IMR-90 (cell line): ENCODE measurements around the gene SDS. TPM values are rescaled to one million over a fixed set of nuclear protein-coding genes. Genes with fewer than 3 reads are reported as not detected.

Source experiments
- ATAC-seq: fragments of 200-7000 bp; cut with Tn5 transposase; 2 replicates; pipeline ENCODE4 v1.9.1; 2020; ENCODE audit warnings: low read depth, mild to moderate bottlenecking, moderate library complexity
- BruUV-seq: library from RNA; stranded (reverse); fragments of 400-500 nt; replicated peaks from 2 replicates; lab custom pipeline; 2021; lab: Mats Ljungman, UMichigan
- CTCF ChIA-PET: fragments of 300-600 bp; formaldehyde crosslinking; extraction: SDS; loops from one replicate; lab custom pipeline; 2021; ENCODE audit warnings: antibody characterized with exemption; lab: Yijun Ruan, JAX
- POLR2A ChIA-PET: fragments of 300-600 bp; sonication (Branson Sonifier 250); formaldehyde crosslinking; loops from one replicate; lab custom pipeline; 2022; ENCODE audit warnings: antibody characterized with exemption; ENCODE audit not compliant: unreplicated experiment; lab: Charles Lee
- DNase-seq: peaks from one replicate; pipeline ENCODE4 v3.0.0; 2013
- H2AFZ ChIP-seq: replicated peaks from 2 replicates; pipeline ENCODE3; 2013; ENCODE audit warnings: low read length, mild to moderate bottlenecking; ENCODE audit not compliant: poor library complexity
- H2AK5ac ChIP-seq: 2 replicates; pipeline ENCODE4 v1.6.1; 2013; ENCODE audit warnings: low read depth, low read length, inconsistent platforms
- H2AK9ac ChIP-seq: replicated peaks from 2 replicates; pipeline ENCODE3; 2013; ENCODE audit warnings: mild to moderate bottlenecking, low read depth, low read length, moderate library complexity; ENCODE audit not compliant: poor library complexity
- H2BK120ac ChIP-seq: 2 replicates; pipeline ENCODE4 v1.6.1; 2013; ENCODE audit warnings: low read depth, low read length, inconsistent platforms
- H2BK15ac ChIP-seq: 3 replicates; pipeline ENCODE4 v1.6.1; 2013; ENCODE audit warnings: low read depth, low read length, inconsistent platforms
- H2BK20ac ChIP-seq: 2 replicates; pipeline ENCODE4 v1.6.1; 2013; ENCODE audit warnings: low read depth, mild to moderate bottlenecking, inconsistent platforms, low read length, moderate library complexity
- H2BK5ac ChIP-seq: 2 replicates; pipeline ENCODE4 v1.6.1; 2013; ENCODE audit warnings: mild to moderate bottlenecking, low read depth, low read length, inconsistent platforms; ENCODE audit not compliant: poor library complexity, severe bottlenecking
- H3K14ac ChIP-seq: replicated peaks from 2 replicates; pipeline ENCODE4 v1.6.1; 2013; ENCODE audit warnings: low read depth, low read length, inconsistent platforms
- H3K18ac ChIP-seq: 2 replicates; pipeline ENCODE4 v1.6.1; 2013; ENCODE audit warnings: low read depth, low read length, control low read depth
- H3K23ac ChIP-seq: 2 replicates; pipeline ENCODE4 v1.6.1; 2013; ENCODE audit warnings: low read depth, low read length, inconsistent platforms
- H3K27ac ChIP-seq: 2 replicates; pipeline ENCODE4 v1.5.1; 2013; ENCODE audit warnings: mild to moderate bottlenecking, control low read depth, low read length; ENCODE audit not compliant: insufficient read depth
- H3K27me3 ChIP-seq: 2 replicates; pipeline ENCODE4 v1.6.1; 2013; ENCODE audit warnings: low read length; ENCODE audit not compliant: control insufficient read depth, insufficient read depth
- H3K36me3 ChIP-seq: 2 replicates; pipeline ENCODE4 v1.6.1; 2013; ENCODE audit warnings: low read length, mixed read lengths; ENCODE audit not compliant: control insufficient read depth, insufficient read depth
- H3K4ac ChIP-seq: 2 replicates; pipeline ENCODE4 v1.6.1; 2013; ENCODE audit warnings: low read depth, low read length, inconsistent platforms
- H3K4me1 ChIP-seq: 2 replicates; pipeline ENCODE4 v1.6.1; 2013; ENCODE audit warnings: low read length, mixed read lengths; ENCODE audit not compliant: control insufficient read depth, insufficient read depth
- H3K4me2 ChIP-seq: 2 replicates; pipeline ENCODE4 v1.6.1; 2013; ENCODE audit warnings: low read depth, mild to moderate bottlenecking, control low read depth, low read length, moderate library complexity
- H3K4me3 ChIP-seq: 2 replicates; pipeline ENCODE4 v1.5.1; 2013; ENCODE audit warnings: low read depth, mild to moderate bottlenecking, control low read depth, low read length, moderate library complexity; ENCODE audit not compliant: insufficient read depth
- H3K56ac ChIP-seq: 2 replicates; pipeline ENCODE4 v1.6.1; 2013; ENCODE audit warnings: low read length, inconsistent platforms; ENCODE audit not compliant: insufficient read depth; ENCODE audit errors: extremely low read depth
- H3K79me1 ChIP-seq, 2 experiments: 2 replicates each; pipeline ENCODE4 v1.6.1; 2013; ENCODE audit warnings: low read length in 2 of 2, inconsistent platforms in 1 of 2, low read depth in 1 of 2
- H3K9ac ChIP-seq: 2 replicates; pipeline ENCODE4 v1.6.1; 2013; ENCODE audit warnings: low read depth, low read length, control low read depth
- H3K9me1 ChIP-seq: 2 replicates; pipeline ENCODE4 v1.6.1; 2013; ENCODE audit warnings: low read length, inconsistent platforms; ENCODE audit not compliant: insufficient read depth
- H3K9me3 ChIP-seq: 2 replicates; pipeline ENCODE4 v1.6.1; 2013; ENCODE audit warnings: low read length; ENCODE audit not compliant: control insufficient read depth, insufficient read depth
- H4K20me1 ChIP-seq: 2 replicates; pipeline ENCODE4 v1.6.1; 2013; ENCODE audit warnings: low read length, inconsistent platforms; ENCODE audit not compliant: insufficient read depth
- H4K5ac ChIP-seq: 2 replicates; pipeline ENCODE4 v1.6.1; 2013; ENCODE audit warnings: mild to moderate bottlenecking, low read depth, low read length, control low read depth
- H4K8ac ChIP-seq, 2 experiments: 2 replicates each; pipeline ENCODE4 v1.6.1; 2013; ENCODE audit warnings: low read depth in 2 of 2, low read length in 2 of 2, control low read depth in 1 of 2, inconsistent platforms in 1 of 2
- H4K91ac ChIP-seq: 2 replicates; pipeline ENCODE4 v1.6.1; 2013; ENCODE audit warnings: low read depth, low read length, inconsistent platforms; ENCODE audit not compliant: insufficient read depth
- BHLHE40 ChIP-seq: fragments of 150-350 bp; IDR thresholded peaks from 2 replicates; pipeline ENCODE4 v1.6.1; 2016; ENCODE audit warnings: mild to moderate bottlenecking, low read depth, low read length
- MAFK ChIP-seq: IDR thresholded peaks from 2 replicates; pipeline ENCODE4 v1.6.1; 2012; ENCODE audit warnings: low read depth, low read length, improper control_type of control experiment
- MXI1 ChIP-seq: IDR thresholded peaks from 2 replicates; pipeline ENCODE4 v1.6.1; 2012; ENCODE audit warnings: low read depth, mild to moderate bottlenecking, low read length, moderate library complexity, borderline replicate concordance
- NFE2L2 ChIP-seq: fragments of 150-350 bp; IDR thresholded peaks from 2 replicates; pipeline ENCODE4 v1.6.1; 2016; ENCODE audit warnings: low read depth, mild to moderate bottlenecking, low read length
- RCOR1 ChIP-seq: IDR thresholded peaks from 2 replicates; pipeline ENCODE4 v1.6.1; 2012; ENCODE audit warnings: mild to moderate bottlenecking, low read length, improper control_type of control experiment; ENCODE audit not compliant: insufficient replicate concordance
- RFX5 ChIP-seq: IDR thresholded peaks from 2 replicates; pipeline ENCODE4 v1.8.0; 2012; ENCODE audit warnings: low read depth, mild to moderate bottlenecking, low read length, moderate library complexity
- USF2 ChIP-seq: fragments of 150-350 bp; IDR thresholded peaks from 2 replicates; pipeline ENCODE4 v1.6.1; 2017; ENCODE audit warnings: mild to moderate bottlenecking, antibody characterized with exemption, low read length, low read depth
- WGBS, 2 experiments: methylation state at CpG; one replicate each; pipeline versions ENCODE4 v1.1.5 to v1.1.7; 2013; ENCODE audit warnings: missing lambda C conversion rate in 2 of 2; ENCODE audit not compliant: insufficient read length in 1 of 2; ENCODE audit errors: extremely low coverage in 2 of 2; 5-methylcytosine and 5-hydroxymethylcytosine counted together
- dilution Hi-C: fragments of 300-500 bp; cut with HindIII; formaldehyde crosslinking; loops from one replicate; pipeline ENCODE4 v1.14.3; 2018; ENCODE audit warnings: low sequenced_read_pairs; ENCODE audit not compliant: unreplicated experiment
- in situ Hi-C: fragments of 300-500 bp; cut with MboI; formaldehyde crosslinking; loops from 3 replicates; pipeline ENCODE4 v1.14.3; 2019; ENCODE audit warnings: low sequenced_read_pairs, inconsistent platforms, mixed read lengths
- intact Hi-C: fragments of 100-400 bp; cut with micrococcal nuclease; formaldehyde crosslinking; loops from 2 replicates; pipeline ENCODE4 v1.10.0; 2022
- polyA plus RNA-seq, 3 experiments: library from polyadenylated mRNA; depleted of rRNA; stranded (reverse); fragments of >200 nt; gene quantifications; 2 replicates each; pipeline ENCODE4 v1.2.3, GENCODE V29; 2012; ENCODE audit warnings: low replicate concordance in 1 of 3
- total RNA-seq: library from RNA; depleted of rRNA; stranded (reverse); fragments of >200 nt; gene quantifications from 2 replicates; pipeline ENCODE4 v1.2.3, GENCODE V29; 2012

Gene SDS
- total and polyA plus RNA-seq, 2 of the 4 experiments (the other 2 are of a cell fraction) = not detected

GRCh38 chr12:113373969-113374368 is 29.7 kb downstream of the SDS start:
- Histone ChIP-seq H3K36me3 (peaks cover 23% of the 10 kb centered on the region), H3K14ac (no peak overlapping the region), H3K4me3 (no peak overlapping the region), H3K27ac (no peak overlapping the region), H3K79me1 (peaks cover 0 to 6% of the 10 kb centered on the region in 2 experiments; a peak in 1 of 4 replicates), H2BK15ac (no peak overlapping the region), H3K23ac (no peak overlapping the region), H2AK5ac (no peak overlapping the region), H2BK20ac (no peak overlapping the region), H2BK5ac (no peak overlapping the region), H3K4ac (no peak overlapping the region), H2AFZ (no peak overlapping the region), H2BK120ac (no peak overlapping the region), H3K4me1 (no peaks in the 10 kb centered on the region; the same call in 1 of the 2 replicates), H3K9me3 (no peaks in the 10 kb centered on the region), H3K27me3 (no peaks in the 10 kb centered on the region), H4K91ac (no peak overlapping the region), H3K4me2 (no peak overlapping the region), H3K18ac (no peak overlapping the region), H4K5ac (no peak overlapping the region), H4K8ac (no peak overlapping the region), H4K20me1 (no peaks in the 10 kb centered on the region; the same call in 1 of the 2 replicates), H3K9me1 (peaks cover 18% of the 10 kb centered on the region; the same call in 1 of the 2 replicates), H2AK9ac (no peak overlapping the region), H3K9ac (no peak overlapping the region), H3K56ac (no peak overlapping the region)
- no peak for TF ChIP-seq BHLHE40
- TF ChIP-seq NFE2L2 = no peak
- TF ChIP-seq MAFK = no peak
- no peak for TF ChIP-seq RCOR1
- no peak for TF ChIP-seq MXI1
- TF ChIP-seq RFX5 = no peak
- no peak for TF ChIP-seq USF2
- intact Hi-C loops (no loop called here), in situ Hi-C loops (no loop called here), dilution Hi-C loops (no loop called here)
- no peak for ATAC-seq
- WGBS, 2 experiments = 89% methylated on average over 1 of the region's 3 CpGs; no CpG with 5 or more reads in 1 of the 2 experiments
- no TSS peak for BruUV-seq
- ChIA-PET CTCF (no interaction called here), POLR2A (no interaction called here)
- no peak for DNase-seq
